Vagina (tissue), 2 donors: ENCODE results near the gene PGAM5. TPM values are rescaled to one million over a fixed set of nuclear protein-coding genes. Genes with fewer than 3 reads are reported as not detected.

Source experiments
- DNase-seq, 2 donors: peaks; one replicate each; pipeline ENCODE4 v3.0.0-alpha.2; 2017; ENCODE audit errors: extremely low spot score in 2 of 2
- H3K27ac ChIP-seq: fragments of 200-600 bp; sonication (generic); one replicate; pipeline ENCODE4 v1.5.1; 2019
- H3K27me3 ChIP-seq: fragments of 200-600 bp; sonication (generic); one replicate; pipeline ENCODE4 v1.5.1; 2019
- H3K36me3 ChIP-seq, 2 donors: fragments of 200-600 bp; sonication (generic); one replicate each; pipeline ENCODE4 v1.5.1; 2017 to 2019
- H3K4me1 ChIP-seq: fragments of 200-600 bp; sonication (generic); one replicate; pipeline ENCODE4 v1.5.1; 2019
- H3K4me3 ChIP-seq, 2 donors: fragments of 200-600 bp; sonication (generic); 1 replicate in 1 of 2; 2 replicates in 1 of 2; pipeline ENCODE4 v1.5.1; 2016 to 2019
- H3K9me3 ChIP-seq: fragments of 200-600 bp; sonication (generic); one replicate; pipeline ENCODE4 v1.5.1; 2019
- CTCF ChIP-seq, 3 experiments: fragments of 450-650 bp in 2 of 3; fragments of 200-600 bp in 1 of 3; sonication (generic) in 1 of 3; IDR thresholded peaks; one replicate each; pipeline ENCODE4 v1.5.1; 2017 to 2019; ENCODE audit warnings: antibody characterized with exemption in 3 of 3, mild to moderate bottlenecking in 2 of 3, moderate library complexity in 2 of 3
- POLR2A ChIP-seq, 2 donors: fragments of 450-650 bp; IDR thresholded peaks; one replicate each; pipeline ENCODE4 v1.6.1; 2017; ENCODE audit warnings: antibody characterized with exemption in 2 of 2, mild to moderate bottlenecking in 2 of 2, moderate library complexity in 2 of 2
- POLR2AphosphoS5 ChIP-seq, 2 donors: sonication (generic); formaldehyde crosslinking; IDR thresholded peaks; one replicate each; pipeline ENCODE4 v1.9.0; 2017; ENCODE audit warnings: antibody characterized with exemption in 2 of 2, mild to moderate bottlenecking in 2 of 2, low read depth in 1 of 2; ENCODE audit not compliant: insufficient read depth in 1 of 2
- intact Hi-C: fragments of 100-400 bp; cut with DNase I; formaldehyde crosslinking; loops from one replicate; pipeline ENCODE4 v1.15.1; 2023
- total RNA-seq: library from RNA; depleted of rRNA; stranded (reverse); fragments of >200 nt; gene quantifications from one replicate; pipeline ENCODE4 v1.2.3, GENCODE V29; 2016

The PGAM5 gene
- total RNA-seq, 1 donor from 2014 or later = 27.0 TPM

- Histone ChIP-seq H3K36me3 (peaks cover 0 to 84% of the 10 kb centered on the region in 2 donors), H3K4me1 (no peaks in the 10 kb centered on the region), H3K4me3 (no peak overlapping the region), H3K27me3 (no peaks in the 10 kb centered on the region), H3K9me3 (no peaks in the 10 kb centered on the region), H3K27ac (no peak overlapping the region)
- DNase-seq = no peak
- intact Hi-C loops = no loop called here
- TF ChIP-seq POLR2A (IDR thresholded peaks at IDR 0.05) (no peak), POLR2AphosphoS5 (IDR thresholded peaks at IDR 0.05; ENCODE audit: insufficient read depth in 1 of 2, low read depth in 1 of 2) (no peak), CTCF (IDR thresholded peaks at IDR 0.05) (no peak)
Measured at GRCh38 chr12:132739600-132740312, 29.1 kb downstream of the PGAM5 start.

- H3K36me3 ChIP-seq = peaks cover 0 to 84% of the 10 kb centered on the region in 2 donors
- no peak for TF ChIP-seq POLR2A (IDR thresholded peaks at IDR 0.05)
- TF ChIP-seq CTCF (IDR thresholded peaks at IDR 0.05) = no peak
- TF ChIP-seq POLR2AphosphoS5 (IDR thresholded peaks at IDR 0.05; ENCODE audit: insufficient read depth in 1 of 2, low read depth in 1 of 2) = no peak
Measured at GRCh38 chr12:132740313-132740646, 29.6 kb downstream of the PGAM5 start.

GRCh38 chr12:132740652-132741051, 30.0 kb downstream of the PGAM5 start:
- no peak for DNase-seq
- H3K36me3 ChIP-seq = peaks cover 0 to 84% of the 10 kb centered on the region in 2 donors

More at GRCh38 chr12:132740313-132740646, 29.6 kb downstream of the PGAM5 start:
- no peaks in the 10 kb centered on the region for H3K4me1 ChIP-seq
- H3K27ac ChIP-seq = no peak overlapping the region
- H3K27me3 ChIP-seq = no peaks in the 10 kb centered on the region
- DNase-seq = no peak
- no peak overlapping the region for H3K4me3 ChIP-seq
- intact Hi-C loops = no loop called here
- no peaks in the 10 kb centered on the region for H3K9me3 ChIP-seq

GRCh38 chr12:132741620-132742019, 31.0 kb downstream of the PGAM5 start:
- intact Hi-C loops = no loop called here
- DNase-seq = no peak
- TF ChIP-seq POLR2A (IDR thresholded peaks at IDR 0.05) (no peak), POLR2AphosphoS5 (IDR thresholded peaks at IDR 0.05; ENCODE audit: insufficient read depth in 1 of 2, low read depth in 1 of 2) (no peak), CTCF (IDR thresholded peaks at IDR 0.05) (no peak)
- H3K4me1 ChIP-seq = no peaks in the 10 kb centered on the region
- no peaks in the 10 kb centered on the region for H3K27me3 ChIP-seq
- peaks cover 0 to 84% of the 10 kb centered on the region in 2 donors for H3K36me3 ChIP-seq
- H3K27ac ChIP-seq = no peak overlapping the region
- H3K9me3 ChIP-seq = no peaks in the 10 kb centered on the region
- no peak overlapping the region for H3K4me3 ChIP-seq

More at GRCh38 chr12:132740652-132741051, 30.0 kb downstream of the PGAM5 start:
- H3K27me3 ChIP-seq = no peaks in the 10 kb centered on the region
- TF ChIP-seq POLR2AphosphoS5 (IDR thresholded peaks at IDR 0.05; ENCODE audit: insufficient read depth in 1 of 2, low read depth in 1 of 2) (no peak), POLR2A (IDR thresholded peaks at IDR 0.05) (no peak), CTCF (IDR thresholded peaks at IDR 0.05) (no peak)
- intact Hi-C loops = no loop called here
- H3K4me3 ChIP-seq = no peak overlapping the region
- H3K4me1 ChIP-seq = no peaks in the 10 kb centered on the region
- H3K27ac ChIP-seq = no peak overlapping the region
- H3K9me3 ChIP-seq = no peaks in the 10 kb centered on the region

- TF ChIP-seq POLR2AphosphoS5 (IDR thresholded peaks at IDR 0.05; ENCODE audit: insufficient read depth in 1 of 2, low read depth in 1 of 2) = no peak
- TF ChIP-seq POLR2A (IDR thresholded peaks at IDR 0.05) = no peak
- no peak for TF ChIP-seq CTCF (IDR thresholded peaks at IDR 0.05)
- intact Hi-C loops = no loop called here
- no peaks in the 10 kb centered on the region for H3K27me3 ChIP-seq
- no peak overlapping the region for H3K27ac ChIP-seq
- no peaks in the 10 kb centered on the region for H3K9me3 ChIP-seq
- H3K4me1 ChIP-seq = no peaks in the 10 kb centered on the region
- peaks cover 4 to 93% of the 10 kb centered on the region in 2 donors for H3K36me3 ChIP-seq
- H3K4me3 ChIP-seq = no peak overlapping the region
- DNase-seq = no peak
Measured at GRCh38 chr12:132743831-132744230, 33.2 kb downstream of the PGAM5 start.
